Esophagus mucosa (tissue), 1 donor: ENCODE data around the gene CCL14. TPM values are rescaled to one million over a fixed set of nuclear protein-coding genes. Genes with fewer than 3 reads are reported as not detected.

Experiments used
- ATAC-seq: fragments of 200-7000 bp; cut with Tn5 transposase; one replicate; pipeline ENCODE4 v1.9.1; 2020
- total RNA-seq: library from RNA; stranded (reverse); gene quantifications from one replicate; pipeline ENCODE4 v1.2.4, GENCODE V29; 2023
- donor health status: DM: yes; HTN: yes; CAD: no.

The CCL14 gene
- total RNA-seq, 1 donor from 2014 or later = 10.4 TPM

DNA sequence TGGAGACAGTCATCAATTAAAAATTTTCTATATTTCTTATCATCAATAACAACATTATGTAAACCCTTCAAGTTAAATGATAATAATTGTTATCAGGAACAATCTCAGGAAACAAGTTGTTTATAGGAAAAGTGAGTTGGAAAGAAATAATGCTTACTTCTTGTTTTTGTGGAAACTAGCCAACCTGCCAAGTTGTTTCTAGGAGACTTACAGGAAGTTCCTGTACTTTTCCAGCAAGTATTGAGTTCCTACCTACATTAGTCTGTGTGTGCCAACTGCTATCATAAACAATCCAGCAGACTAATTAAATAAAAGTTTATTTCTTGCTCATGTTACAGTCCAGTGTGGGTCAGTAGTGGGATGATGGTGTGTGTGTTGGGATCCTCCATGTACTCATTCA is 1.6 kb upstream of the CCL14 start:
- no peak for ATAC-seq

- ATAC-seq = no peak
Measured at GRCh38 chr17:35984140-35984539, 2.4 kb downstream of the CCL14 start.

GRCh38 chr17:35982409-35983191 is 3.9 kb downstream of the CCL14 start:
- ATAC-seq = no peak

DNA sequence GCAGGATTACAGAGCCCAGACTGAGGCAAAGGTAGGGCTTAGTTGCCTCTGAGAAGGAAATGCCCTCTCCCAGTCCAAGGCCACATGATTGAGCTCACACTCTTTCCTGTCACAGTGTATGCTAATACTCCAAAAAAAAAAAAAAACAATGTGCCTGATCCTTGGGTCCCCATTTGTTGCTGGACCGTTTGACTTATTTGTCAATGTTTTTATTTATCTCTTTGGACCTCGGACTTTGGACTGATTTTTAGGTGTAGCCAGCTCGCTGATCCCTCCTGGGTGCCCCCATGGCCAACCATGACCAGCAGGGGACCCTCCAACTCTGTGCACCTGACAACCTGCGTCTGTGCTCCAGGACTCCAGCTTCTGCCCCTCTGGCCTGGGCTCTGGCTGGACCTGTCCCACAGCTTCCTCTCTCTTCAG is 4.6 kb downstream of the CCL14 start:
- no peak for ATAC-seq

DNA sequence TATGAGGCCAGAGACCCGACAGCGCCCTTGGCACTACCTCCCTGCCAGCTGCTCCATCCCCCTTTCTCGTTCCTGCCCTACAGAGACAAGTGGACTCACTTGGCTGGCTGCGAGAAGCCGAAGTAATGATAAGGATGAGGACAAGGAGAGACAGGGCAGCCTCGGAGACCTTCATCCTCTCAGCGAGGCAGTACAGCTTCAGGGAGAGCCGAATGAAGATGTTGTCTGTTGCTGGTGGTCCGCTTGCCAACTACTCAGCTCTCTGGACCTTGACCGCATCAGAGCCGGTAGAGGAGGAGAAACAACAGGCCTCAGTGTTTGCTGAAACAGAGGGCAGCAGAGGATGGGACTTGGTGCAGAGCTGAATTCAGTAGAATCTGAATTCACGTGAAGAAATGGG is 5.3 kb downstream of the CCL14 start, which contains the start of gene CCL16:
Gene CCL16 (minus strand): TSS at position 252 of the 400 bp plus-strand sequence. CDS start 77 bp downstream, at position 175.
- no peak for ATAC-seq

DNA sequence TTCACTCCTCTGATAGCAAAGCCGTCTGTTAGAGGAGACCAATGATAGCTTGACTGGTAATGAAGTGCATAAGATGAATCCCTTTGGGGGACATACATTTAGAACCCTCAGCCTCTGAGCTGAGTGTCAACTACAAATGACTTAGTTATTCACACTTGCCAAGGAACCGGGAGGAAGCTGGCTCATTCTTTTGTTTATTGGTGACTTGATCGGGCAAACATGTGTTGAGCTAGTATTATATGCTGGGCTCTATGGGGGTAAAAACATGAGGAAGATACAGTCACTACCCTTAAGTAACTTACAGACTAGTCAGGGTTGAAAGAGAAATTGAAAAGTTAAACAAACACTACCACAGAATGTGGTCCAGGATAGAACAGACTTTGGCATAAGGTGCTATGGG is 8.2 kb downstream of the CCL14 start:
- ATAC-seq = no peak

- ATAC-seq = no peak
Measured at GRCh38 chr17:35977509-35977908, 9.0 kb downstream of the CCL14 start.

GRCh38 chr17:35973333-35974260 is 12.9 kb downstream of the CCL14 start:
- ATAC-seq = peak; percentile 21

DNA sequence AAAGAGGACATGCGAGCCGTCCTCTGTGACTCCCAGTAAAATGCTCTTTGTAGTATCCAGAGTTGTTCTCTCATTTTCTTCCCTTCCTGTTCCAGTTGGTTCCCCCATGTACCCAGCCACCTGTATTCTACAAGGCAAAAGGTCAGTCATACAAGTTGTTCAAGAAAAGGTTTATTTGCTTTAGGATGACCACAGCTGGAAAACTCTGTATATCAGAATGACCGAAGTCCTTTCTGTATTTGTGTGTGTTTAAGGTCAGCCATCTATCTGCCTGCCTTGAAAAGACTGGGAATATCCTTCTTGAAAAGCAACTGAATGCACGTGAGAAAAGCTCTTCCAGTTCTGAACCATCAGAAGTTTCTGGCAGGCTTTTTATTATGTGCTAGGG is 13.6 kb downstream of the CCL14 start:
- no peak for ATAC-seq

- no peak for ATAC-seq
Measured at GRCh38 chr17:35972535-35972934, 14.0 kb downstream of the CCL14 start.

DNA sequence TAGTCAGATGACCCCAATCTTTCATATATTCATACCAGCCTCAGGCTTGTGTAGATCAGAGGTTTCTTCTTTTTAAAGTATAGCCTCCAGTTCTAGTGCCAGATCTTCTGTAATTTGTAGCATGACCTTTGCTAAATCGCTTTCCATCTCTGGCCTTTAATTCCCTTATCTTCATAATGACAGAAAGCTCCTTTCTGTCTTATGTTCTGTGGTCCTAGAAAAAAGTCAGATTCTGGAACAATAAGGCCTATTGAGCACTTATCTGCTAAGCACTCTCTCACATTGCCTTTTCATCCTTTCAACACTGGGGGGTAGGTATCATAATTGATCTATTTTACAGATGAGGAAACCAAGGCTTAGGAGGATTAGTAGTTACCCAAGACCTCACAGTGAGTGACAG is 14.5 kb downstream of the CCL14 start:
- no peak for ATAC-seq

DNA sequence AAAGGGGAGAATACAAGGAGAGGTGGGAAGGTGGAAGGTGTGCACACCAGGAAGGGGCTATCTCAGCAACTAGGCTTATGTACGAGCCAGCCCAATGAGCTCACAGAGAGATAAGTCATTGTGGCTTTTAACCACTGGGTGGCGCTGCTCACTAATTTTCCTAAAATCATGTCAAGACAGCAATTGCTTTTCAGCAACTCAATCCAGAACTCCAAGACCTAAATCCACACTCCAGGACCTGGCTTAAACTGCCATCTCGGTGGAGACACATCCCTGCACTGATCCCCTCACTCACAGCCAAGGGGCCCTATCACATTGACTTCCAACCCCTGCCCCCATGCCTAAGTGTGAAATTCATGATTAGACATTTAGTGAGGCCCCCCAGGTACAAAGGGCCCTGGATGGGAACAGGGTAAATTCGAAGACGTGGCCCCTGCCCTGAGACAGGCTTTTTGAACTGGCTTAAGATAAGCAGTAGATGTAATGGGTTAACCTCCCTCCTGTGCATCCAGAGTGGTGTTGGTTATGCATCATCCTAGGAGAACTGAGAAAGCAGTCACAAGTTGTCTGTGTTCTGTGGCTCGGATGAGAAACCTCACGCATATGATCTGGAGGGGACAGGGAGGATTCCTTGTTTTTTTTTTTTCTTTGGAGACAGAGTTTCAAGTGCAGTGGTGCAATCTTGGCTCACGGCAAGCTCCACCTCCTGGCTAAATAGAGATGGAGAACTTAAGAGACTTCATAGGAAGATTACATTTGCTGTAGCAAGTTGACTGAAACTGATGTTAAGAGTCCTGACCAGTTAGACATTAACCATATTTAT is 16.8 kb downstream of the CCL14 start:
- peak; percentile 68 for ATAC-seq

GRCh38 chr17:35968520-35969054 is 17.9 kb downstream of the CCL14 start:
- no peak for ATAC-seq

DNA sequence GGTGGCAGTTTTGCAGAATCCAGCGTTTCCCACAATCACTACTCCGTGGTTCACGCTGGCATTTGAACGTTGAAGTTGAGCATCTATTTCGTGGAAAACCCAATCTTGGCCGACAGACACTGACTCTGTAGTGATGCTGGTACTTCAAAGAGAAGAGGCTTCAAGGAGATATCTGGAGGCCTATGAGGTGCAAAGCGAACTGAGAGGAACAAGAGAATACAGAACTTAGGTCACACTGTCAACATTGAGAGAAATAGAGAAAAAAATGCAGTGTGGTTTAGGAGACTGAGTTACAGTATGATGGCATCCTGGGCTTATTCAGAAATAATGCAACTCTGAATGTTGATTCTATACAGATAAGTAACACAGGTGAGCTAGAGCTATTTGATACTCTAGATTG is 21.3 kb downstream of the CCL14 start:
- no peak for ATAC-seq

DNA sequence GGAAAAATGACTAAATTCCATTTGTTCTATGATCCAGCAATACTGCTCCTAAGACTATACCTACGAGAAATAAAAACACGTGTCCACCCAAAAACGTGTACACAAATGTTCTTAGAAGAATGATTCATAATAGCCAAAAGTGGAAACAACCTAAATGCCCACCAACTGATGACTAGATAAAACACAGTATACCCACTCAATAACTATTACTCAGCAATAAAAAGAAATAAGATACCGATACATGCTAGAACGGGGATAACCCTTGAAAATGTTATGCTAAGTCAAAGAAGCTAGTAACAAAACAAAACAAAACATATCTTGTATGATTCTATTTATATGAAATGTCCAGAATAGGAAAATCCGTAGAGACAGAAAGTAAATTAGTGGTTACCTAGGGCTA is 22.9 kb downstream of the CCL14 start:
- ATAC-seq = no peak

DNA sequence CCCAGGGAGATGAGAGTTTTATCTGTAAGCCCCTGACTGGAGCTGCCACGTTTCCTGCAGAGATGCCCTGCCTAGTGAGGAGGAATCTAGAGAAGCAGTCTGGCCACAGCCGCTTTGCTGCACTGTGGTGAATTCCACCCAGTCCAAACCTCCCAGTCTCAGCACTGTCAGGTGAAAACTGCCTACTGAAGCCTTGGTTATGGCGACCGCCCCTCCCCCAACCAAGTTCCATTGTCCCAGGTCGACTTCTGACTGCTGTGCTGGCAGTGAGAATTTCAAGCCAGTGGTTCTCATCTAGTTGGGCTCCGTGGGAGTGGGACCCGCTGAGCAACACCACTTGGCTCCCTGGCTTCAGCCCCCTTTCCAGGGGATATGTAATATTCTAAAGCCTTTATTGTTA is 32.8 kb downstream of the CCL14 start:
- no peak for ATAC-seq

DNA sequence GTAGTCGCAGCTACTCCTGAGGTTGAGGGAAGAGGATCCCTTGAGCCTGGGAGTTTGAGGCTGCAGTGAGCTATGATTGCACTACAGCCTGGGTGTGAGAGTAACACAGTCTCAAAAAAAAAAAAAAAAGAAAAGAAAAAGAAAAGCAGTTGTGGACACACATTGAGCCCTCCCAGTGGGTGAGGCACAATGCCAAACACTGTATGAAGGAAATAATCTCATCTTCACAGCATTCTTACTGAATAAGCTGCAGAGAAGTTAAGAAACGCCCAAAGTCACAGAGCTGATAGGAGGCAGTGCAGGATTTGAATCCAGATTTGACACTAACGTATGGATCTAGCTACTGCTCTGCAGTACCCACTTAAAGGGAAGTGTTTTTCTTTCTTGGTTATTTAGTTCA is 37.1 kb downstream of the CCL14 start:
- no peak for ATAC-seq

DNA sequence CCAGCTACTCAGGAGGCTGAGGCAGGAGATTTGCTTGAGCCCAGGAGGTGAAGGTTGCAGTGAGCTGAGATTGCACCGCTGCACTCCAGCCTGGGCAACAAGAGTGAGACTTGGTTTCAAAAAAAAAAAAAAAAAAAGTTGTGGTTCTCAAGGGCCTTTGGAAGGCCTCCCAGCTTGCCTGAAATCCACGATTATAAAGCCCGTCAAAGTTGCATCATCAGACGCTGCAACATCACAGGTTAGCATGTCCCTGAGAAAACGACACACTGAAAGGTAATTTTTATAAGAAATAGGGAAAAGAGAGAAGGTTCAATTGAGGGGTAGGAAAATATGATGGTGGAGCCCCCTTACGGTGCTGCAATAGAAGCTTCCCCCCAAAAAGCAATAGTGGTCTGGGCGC is 38.4 kb downstream of the CCL14 start:
- no peak for ATAC-seq

GRCh38 chr17:35947156-35947585 is 39.4 kb downstream of the CCL14 start:
- ATAC-seq = peak; percentile 55

DNA sequence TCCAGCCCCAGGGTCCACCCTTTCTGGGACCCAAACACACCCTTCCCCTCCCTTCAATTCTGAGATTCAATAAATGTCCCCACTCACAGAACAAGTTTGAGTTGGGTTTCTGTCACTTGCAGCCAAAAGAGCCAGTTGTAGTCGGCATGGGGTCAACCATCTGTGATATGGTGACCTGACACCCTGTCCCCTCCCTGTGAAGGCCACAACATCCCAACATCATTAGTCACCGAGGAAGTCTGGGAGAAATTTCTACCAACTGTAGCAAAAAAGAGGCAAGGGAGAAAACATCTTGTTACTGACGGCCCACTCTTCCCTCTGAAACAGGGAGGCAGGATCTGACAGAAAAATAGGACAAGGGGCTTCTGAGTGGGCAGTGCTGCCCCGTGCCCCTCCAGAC is 42.4 kb downstream of the CCL14 start:
- ATAC-seq = no peak

DNA sequence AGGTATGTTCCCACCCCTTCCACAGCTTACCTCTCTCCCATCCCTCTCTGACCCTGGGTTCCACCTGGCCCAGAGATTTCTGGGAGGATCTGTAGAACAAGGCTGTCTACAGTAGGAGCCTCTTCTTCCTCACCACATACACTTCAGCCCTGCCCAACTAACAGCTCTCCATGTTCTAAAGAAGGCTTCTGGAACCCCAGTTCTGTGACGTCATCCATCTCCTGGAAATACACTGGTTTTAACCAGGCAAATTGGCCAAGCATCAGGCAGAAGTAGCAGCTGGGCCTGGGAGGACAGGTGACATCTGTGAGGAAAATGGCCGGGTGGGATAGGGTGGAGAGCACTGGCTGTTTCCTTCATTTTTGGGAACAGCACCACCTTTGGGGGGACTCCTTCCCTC is 43.0 kb downstream of the CCL14 start, which contains the start of gene LYZL6:
Gene LYZL6 (minus strand): TSS at position 177 of the 400 bp plus-strand sequence. CDS start 4,357 bp downstream, outside the sequence.
- no peak for ATAC-seq

GRCh38 chr17:35942588-35943186 is 43.8 kb downstream of the CCL14 start:
- ATAC-seq = no peak
